HG02840 (cell line): Measurements from ENCODE around the gene NASP.

Experiments
- ATAC-seq: cut with Tn5 transposase; IDR thresholded peaks from one replicate; pipeline ENCODE4 v1.9.1; 2021; ENCODE audit warnings: mild to moderate bottlenecking, moderate library complexity, moderate number of reproducible peaks; ENCODE audit not compliant: unreplicated experiment, low FRiP score

NASP gene

DNA sequence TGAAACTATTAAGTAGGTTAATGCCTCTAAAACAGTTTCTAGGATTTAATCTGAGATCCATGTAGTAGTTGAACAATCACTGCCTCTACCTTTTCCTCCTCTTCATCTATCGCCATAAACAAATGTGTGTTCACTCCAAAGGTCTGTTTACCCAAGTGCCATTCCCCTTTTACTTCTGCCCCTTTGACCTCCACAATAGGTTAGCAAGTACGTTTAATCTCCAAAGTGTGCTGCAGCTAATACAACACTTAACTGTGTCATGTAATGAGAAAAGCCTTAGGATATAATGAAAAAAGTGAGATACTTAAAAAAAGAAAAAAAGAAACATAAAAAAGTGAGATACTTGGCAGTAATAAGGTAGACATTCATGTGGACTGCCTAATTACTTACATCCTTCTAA lies 74.3 kb downstream of the NASP start:
- ATAC-seq: no peak

- no peak for ATAC-seq
Measured at GRCh38 chr1:45659222-45659621, 75.4 kb downstream of the NASP start.

- no peak for ATAC-seq
Measured at GRCh38 chr1:45660336-45660735, 76.5 kb downstream of the NASP start.

DNA sequence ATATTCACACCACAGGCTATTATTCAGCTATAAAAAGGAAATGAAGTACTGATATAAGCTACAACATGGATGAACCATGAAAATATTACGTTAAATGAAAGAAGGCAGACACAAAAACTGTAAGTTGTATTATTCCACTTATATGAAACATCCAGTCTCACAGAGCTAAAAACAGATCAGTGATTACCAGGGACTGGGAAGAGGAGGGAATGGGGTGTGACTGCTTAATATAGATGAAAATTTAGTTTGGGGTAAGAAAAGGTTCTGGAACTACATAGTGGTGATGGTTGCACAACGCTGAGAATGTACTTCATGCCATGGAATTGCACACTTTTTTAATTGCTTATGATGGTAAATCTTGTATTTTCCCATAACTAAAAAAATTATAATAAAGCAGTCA lies 83.0 kb downstream of the NASP start:
- no peak for ATAC-seq

DNA sequence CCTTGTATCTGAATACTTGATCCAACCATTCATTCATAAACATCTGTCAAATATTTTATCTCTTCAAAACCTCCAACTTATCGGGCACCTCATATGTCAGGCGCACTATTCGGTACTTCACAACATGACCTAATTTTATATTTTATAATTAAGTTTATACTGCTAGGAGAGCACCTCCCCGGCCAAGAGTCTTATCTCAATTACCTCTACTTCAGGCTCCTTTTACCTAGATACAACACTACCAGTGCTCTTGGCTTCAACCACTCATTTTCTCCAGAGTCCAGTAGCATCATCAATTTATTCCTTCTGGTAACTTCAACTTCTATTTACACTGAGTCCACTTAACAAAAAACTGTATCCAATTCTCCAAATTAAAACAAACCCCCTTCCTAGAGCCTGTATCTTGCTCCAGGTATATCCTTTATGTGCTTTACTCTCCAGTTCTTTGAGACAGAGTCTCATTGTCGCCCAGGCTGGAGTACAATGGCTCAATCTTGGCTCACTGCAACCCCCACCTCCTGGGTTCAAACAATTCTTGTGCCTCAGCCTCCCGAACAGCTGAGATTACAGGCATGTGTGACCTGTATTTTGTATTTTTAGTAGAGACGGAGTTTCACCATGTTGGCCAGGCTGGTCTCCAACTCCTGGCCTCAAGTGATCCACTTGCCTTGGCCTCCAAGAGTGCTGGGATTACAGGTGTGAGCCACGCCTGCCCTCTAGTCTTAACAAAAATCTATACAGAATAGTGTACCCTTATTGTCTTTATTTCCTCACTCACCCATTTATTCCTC lies 83.7 kb downstream of the NASP start:
- ATAC-seq: no peak
